ENCODE results near the gene ADAMTSL1.

- TF ChIP-seq CTCF (conservative IDR thresholded peaks at IDR 0.05; ENCODE audit: low read length) (no peak), EZH2phosphoT487 (IDR thresholded peaks at IDR 0.05; ENCODE audit: borderline replicate concordance, low read depth, low read length) (no peak)
These were observed 234.5 kb downstream of the ADAMTSL1 start for GRCh38 chr9:18708429-18708828.
